ENCODE data around the gene NMNAT3.

The NMNAT3 gene

GRCh38 chr3:139677388-139678155 lies at the start of gene NMNAT3:
TSS of gene NMNAT3 (minus strand) at chr3:139677972. CDS start at chr3:139627724, 50,248 bp downstream.
- Histone ChIP-seq H4K20me1 (ENCODE audit: low read depth, low read length) (no peaks in the 10 kb centered on the region), H3K27ac (ENCODE audit: low read depth, low read length) (no peak within 1 kb of the TSS), H3K9me3 (ENCODE audit: insufficient read depth, low read length) (no peaks in the 10 kb centered on the region), H2AFZ (ENCODE audit: low read depth, low read length, severe bottlenecking) (no peak within 1 kb of the TSS), H3K79me2 (ENCODE audit: insufficient read depth, low read length) (no peaks in the 10 kb centered on the region), H3K9me2 (replicated peaks; ENCODE audit: insufficient read depth, low read length) (no peaks in the 10 kb centered on the region), H3K4me3 (ENCODE audit: insufficient read depth, low read length, poor library complexity, severe bottlenecking) (no peak within 1 kb of the TSS), H3F3A (ENCODE audit: insufficient read depth) (no peaks in the 10 kb centered on the region), H3K27me3 (ENCODE audit: low read length) (no peaks in the 10 kb centered on the region), H3K9ac (ENCODE audit: low read length) (no peak within 1 kb of the TSS), H3K36me3 (ENCODE audit: low read length) (no peaks in the 10 kb centered on the region), H3K4me2 (ENCODE audit: low read depth, low read length, poor library complexity, severe bottlenecking) (no peak within 1 kb of the TSS)
- no peak for TF ChIP-seq CTCF (IDR thresholded peaks at IDR 0.05; ENCODE audit: insufficient read depth, low read length, poor library complexity, severe bottlenecking)

GRCh38 chr3:139721370-139721769 lies 43.6 kb upstream of the NMNAT3 start:
- Histone ChIP-seq H3K9me2 (replicated peaks; ENCODE audit: insufficient read depth, low read length) (no peaks in the 10 kb centered on the region), H3K36me3 (ENCODE audit: low read length) (no peaks in the 10 kb centered on the region), H3K4me2 (ENCODE audit: low read depth, low read length, poor library complexity, severe bottlenecking) (no peak overlapping the region), H3K79me2 (ENCODE audit: insufficient read depth, low read length) (no peaks in the 10 kb centered on the region), H3K9me3 (ENCODE audit: insufficient read depth, low read length) (no peaks in the 10 kb centered on the region), H3K4me3 (ENCODE audit: insufficient read depth, low read length, poor library complexity, severe bottlenecking) (no peak overlapping the region), H3K27ac (ENCODE audit: low read depth, low read length) (no peak overlapping the region), H2AFZ (ENCODE audit: low read depth, low read length, severe bottlenecking) (no peak overlapping the region), H3K9ac (ENCODE audit: low read length) (no peak overlapping the region), H4K20me1 (ENCODE audit: low read depth, low read length) (no peaks in the 10 kb centered on the region), H3K27me3 (ENCODE audit: low read length) (no peaks in the 10 kb centered on the region), H3F3A (ENCODE audit: insufficient read depth) (no peaks in the 10 kb centered on the region)
- TF ChIP-seq EZH2phosphoT487 (conservative IDR thresholded peaks at IDR 0.05; ENCODE audit: low read length), result no peak

- Histone ChIP-seq H3K4me2 (ENCODE audit: low read depth, low read length, poor library complexity, severe bottlenecking) (no peak overlapping the region), H3K27me3 (ENCODE audit: low read length) (no peaks in the 10 kb centered on the region), H3K9ac (ENCODE audit: low read length) (no peak overlapping the region), H2AFZ (ENCODE audit: low read depth, low read length, severe bottlenecking) (no peak overlapping the region), H3F3A (ENCODE audit: insufficient read depth) (no peaks in the 10 kb centered on the region), H3K36me3 (ENCODE audit: low read length) (no peaks in the 10 kb centered on the region), H3K9me3 (ENCODE audit: insufficient read depth, low read length) (no peaks in the 10 kb centered on the region), H3K79me2 (ENCODE audit: insufficient read depth, low read length) (no peaks in the 10 kb centered on the region), H3K4me3 (ENCODE audit: insufficient read depth, low read length, poor library complexity, severe bottlenecking) (no peak overlapping the region), H3K27ac (ENCODE audit: low read depth, low read length) (no peak overlapping the region), H4K20me1 (ENCODE audit: low read depth, low read length) (no peaks in the 10 kb centered on the region), H3K9me2 (replicated peaks; ENCODE audit: insufficient read depth, low read length) (no peaks in the 10 kb centered on the region)
- no peak for TF ChIP-seq CTCF (IDR thresholded peaks at IDR 0.05; ENCODE audit: insufficient read depth, low read length, poor library complexity, severe bottlenecking)
- no peak for TF ChIP-seq EZH2phosphoT487 (conservative IDR thresholded peaks at IDR 0.05; ENCODE audit: low read length)
These were observed 40.6 kb upstream of the NMNAT3 start for GRCh38 chr3:139718415-139718814.

GRCh38 chr3:139716908-139717485 lies 39.2 kb upstream of the NMNAT3 start:
- Histone ChIP-seq H3K36me3 (ENCODE audit: low read length) (no peaks in the 10 kb centered on the region), H2AFZ (ENCODE audit: low read depth, low read length, severe bottlenecking) (no peak overlapping the region), H3K27ac (ENCODE audit: low read depth, low read length) (no peak overlapping the region), H3K4me3 (ENCODE audit: insufficient read depth, low read length, poor library complexity, severe bottlenecking) (no peak overlapping the region), H3K9me2 (replicated peaks; ENCODE audit: insufficient read depth, low read length) (no peaks in the 10 kb centered on the region), H3K27me3 (ENCODE audit: low read length) (no peaks in the 10 kb centered on the region), H3F3A (ENCODE audit: insufficient read depth) (no peaks in the 10 kb centered on the region), H3K79me2 (ENCODE audit: insufficient read depth, low read length) (no peaks in the 10 kb centered on the region), H4K20me1 (ENCODE audit: low read depth, low read length) (no peaks in the 10 kb centered on the region), H3K9ac (ENCODE audit: low read length) (no peak overlapping the region), H3K4me2 (ENCODE audit: low read depth, low read length, poor library complexity, severe bottlenecking) (no peak overlapping the region), H3K9me3 (ENCODE audit: insufficient read depth, low read length) (no peaks in the 10 kb centered on the region)
- TF ChIP-seq CTCF (IDR thresholded peaks at IDR 0.05; ENCODE audit: insufficient read depth, low read length, poor library complexity, severe bottlenecking) (no peak), EZH2phosphoT487 (conservative IDR thresholded peaks at IDR 0.05; ENCODE audit: low read length) (no peak)

Measured in SU-DHL-6 (cell line).